ENCODE measurements around the gene CDKN1A. TPM values are rescaled to one million over a fixed set of nuclear protein-coding genes. Genes with fewer than 3 reads are reported as not detected.

The CDKN1A gene
- total RNA-seq, result 162 and 268 TPM in 2 replicates

GRCh38 chr6:36678488-36679042 is at the start of gene CDKN1A:
Gene CDKN1A (plus strand): TSS chr6:36678714. CDS start chr6:36684102, 5,388 bp downstream.

GRCh38 chr6:36697481-36697903 is 19.0 kb downstream of the CDKN1A start, which contains the start of gene RAB44:
Gene RAB44 (plus strand): TSS chr6:36697826. CDS start chr6:36704236, 6,410 bp downstream.

Other genes starting within 250 kb of the CDKN1A start
- gene PXT1, start 235.9 kb upstream of the CDKN1A start, total RNA-seq, result under 0.01 TPM in 1 of 2 replicates, not detected in the other
- gene KCTD20, start 235.7 kb upstream of the CDKN1A start, total RNA-seq, result 45.8 and 48.3 TPM in 2 replicates
- gene STK38, start 131.2 kb upstream of the CDKN1A start, total RNA-seq, result 13.2 and 19.0 TPM in 2 replicates
- 181 and 204 TPM in 2 replicates for gene SRSF3, start 84.4 kb upstream of the CDKN1A start, total RNA-seq
- gene RAB44, start 19.1 kb downstream of the CDKN1A start, total RNA-seq, result under 0.01 TPM in 1 of 2 replicates, not detected in the other
- gene CPNE5, start 160.7 kb downstream of the CDKN1A start, total RNA-seq, result 0.31 and 0.40 TPM in 2 replicates
- 20.7 and 29.1 TPM in 2 replicates for gene PPIL1, start 196.1 kb downstream of the CDKN1A start, total RNA-seq
- 37.8 and 43.8 TPM in 2 replicates for gene C6orf89, start 207.2 kb downstream of the CDKN1A start, total RNA-seq